OCI-LY3 (cell line): ENCODE data around the gene FBLN7.

ENCODE experiments used
- H2AFZ ChIP-seq: fragments of 200-600, 300-600 bp; shearing (Covaris generic); 2 replicates; pipeline ENCODE4 v1.6.0; 2014; ENCODE audit warnings: antibody characterized with exemption, low read depth, low read length
- H3K27ac ChIP-seq: fragments of 200-600, 300-600 bp; sonication (generic); 2 replicates; pipeline ENCODE4 v1.5.1; 2014; ENCODE audit warnings: mild to moderate bottlenecking, low read length, moderate library complexity, mixed read lengths
- H3K27me3 ChIP-seq: fragments of 200-600, 300-600 bp; sonication (generic); 2 replicates; pipeline ENCODE4 v1.6.1; 2014; ENCODE audit warnings: low read depth, low read length, mixed read lengths
- H3K36me3 ChIP-seq: fragments of 200-600, 300-600 bp; sonication (generic); replicated peaks from 2 replicates; pipeline ENCODE3; 2014; ENCODE audit warnings: low read depth, low read length, mixed read lengths
- H3K4me1 ChIP-seq: fragments of 300-600, 200-600 bp; sonication (generic); 2 replicates; pipeline ENCODE4 v1.6.1; 2014; ENCODE audit warnings: low read length, mixed read lengths
- H3K4me2 ChIP-seq: fragments of 200-600, 300-600 bp; sonication (generic); 2 replicates; pipeline ENCODE4 v1.6.1; 2014; ENCODE audit warnings: low read length, mixed read lengths
- H3K4me3 ChIP-seq: fragments of 300-600, 200-600 bp; sonication (generic); 2 replicates; pipeline ENCODE4 v1.5.1; 2014; ENCODE audit warnings: antibody characterized with exemption, mild to moderate bottlenecking, low read length, moderate library complexity
- H3K79me2 ChIP-seq: fragments of 300-600, 200-600 bp; shearing (Covaris generic); 2 replicates; pipeline ENCODE4 v1.6.1; 2014; ENCODE audit warnings: mild to moderate bottlenecking, low read length, mixed read lengths
- H3K9ac ChIP-seq: fragments of 300-600, 200-600 bp; shearing (Covaris generic); 2 replicates; pipeline ENCODE4 v1.6.0; 2014; ENCODE audit warnings: mild to moderate bottlenecking, low read length, moderate library complexity
- H3K9me3 ChIP-seq: fragments of 200-600, 300-600 bp; shearing (Covaris generic); 2 replicates; pipeline ENCODE4 v1.6.1; 2014; ENCODE audit warnings: low read length, mixed read lengths; ENCODE audit not compliant: insufficient read depth
- H4K20me1 ChIP-seq: fragments of 200-600, 300-600 bp; sonication (generic); 2 replicates; pipeline ENCODE4 v1.6.1; 2016; ENCODE audit warnings: low read length, mixed read lengths; ENCODE audit not compliant: insufficient read depth
- EZH2phosphoT487 ChIP-seq: fragments of 200-600 bp; shearing (Covaris generic); IDR thresholded peaks from 2 replicates; pipeline ENCODE4 v1.6.1; 2018; ENCODE audit warnings: antibody characterized with exemption, mixed run types, low read depth
- TF ChIP-seq, protein P1 (sequence below): fragments of 200-600, 300-600 bp; sonication (generic); IDR thresholded peaks from 2 replicates; pipeline ENCODE4 v1.5.1; 2014; ENCODE audit warnings: antibody characterized with exemption, low read length, low read depth

Gene FBLN7

GRCh38 chr2:112144966-112145365 lies 6.8 kb downstream of the FBLN7 start:
- Histone ChIP-seq H4K20me1 (no peaks in the 10 kb centered on the region), H3K4me3 (no peak overlapping the region), H3K4me2 (no peak overlapping the region), H3K36me3 (no peaks in the 10 kb centered on the region), H3K9me3 (no peaks in the 10 kb centered on the region), H3K27me3 (no peaks in the 10 kb centered on the region), H3K27ac (no peak overlapping the region), H3K79me2 (no peaks in the 10 kb centered on the region), H2AFZ (no peak overlapping the region), H3K9ac (no peak overlapping the region), H3K4me1 (peaks cover under 1% of the 10 kb centered on the region; the same call in 1 of the 2 replicates)
- TF ChIP-seq, protein P1, sequence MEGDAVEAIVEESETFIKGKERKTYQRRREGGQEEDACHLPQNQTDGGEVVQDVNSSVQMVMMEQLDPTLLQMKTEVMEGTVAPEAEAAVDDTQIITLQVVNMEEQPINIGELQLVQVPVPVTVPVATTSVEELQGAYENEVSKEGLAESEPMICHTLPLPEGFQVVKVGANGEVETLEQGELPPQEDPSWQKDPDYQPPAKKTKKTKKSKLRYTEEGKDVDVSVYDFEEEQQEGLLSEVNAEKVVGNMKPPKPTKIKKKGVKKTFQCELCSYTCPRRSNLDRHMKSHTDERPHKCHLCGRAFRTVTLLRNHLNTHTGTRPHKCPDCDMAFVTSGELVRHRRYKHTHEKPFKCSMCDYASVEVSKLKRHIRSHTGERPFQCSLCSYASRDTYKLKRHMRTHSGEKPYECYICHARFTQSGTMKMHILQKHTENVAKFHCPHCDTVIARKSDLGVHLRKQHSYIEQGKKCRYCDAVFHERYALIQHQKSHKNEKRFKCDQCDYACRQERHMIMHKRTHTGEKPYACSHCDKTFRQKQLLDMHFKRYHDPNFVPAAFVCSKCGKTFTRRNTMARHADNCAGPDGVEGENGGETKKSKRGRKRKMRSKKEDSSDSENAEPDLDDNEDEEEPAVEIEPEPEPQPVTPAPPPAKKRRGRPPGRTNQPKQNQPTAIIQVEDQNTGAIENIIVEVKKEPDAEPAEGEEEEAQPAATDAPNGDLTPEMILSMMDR, result no peak
- no peak for TF ChIP-seq EZH2phosphoT487

DNA sequence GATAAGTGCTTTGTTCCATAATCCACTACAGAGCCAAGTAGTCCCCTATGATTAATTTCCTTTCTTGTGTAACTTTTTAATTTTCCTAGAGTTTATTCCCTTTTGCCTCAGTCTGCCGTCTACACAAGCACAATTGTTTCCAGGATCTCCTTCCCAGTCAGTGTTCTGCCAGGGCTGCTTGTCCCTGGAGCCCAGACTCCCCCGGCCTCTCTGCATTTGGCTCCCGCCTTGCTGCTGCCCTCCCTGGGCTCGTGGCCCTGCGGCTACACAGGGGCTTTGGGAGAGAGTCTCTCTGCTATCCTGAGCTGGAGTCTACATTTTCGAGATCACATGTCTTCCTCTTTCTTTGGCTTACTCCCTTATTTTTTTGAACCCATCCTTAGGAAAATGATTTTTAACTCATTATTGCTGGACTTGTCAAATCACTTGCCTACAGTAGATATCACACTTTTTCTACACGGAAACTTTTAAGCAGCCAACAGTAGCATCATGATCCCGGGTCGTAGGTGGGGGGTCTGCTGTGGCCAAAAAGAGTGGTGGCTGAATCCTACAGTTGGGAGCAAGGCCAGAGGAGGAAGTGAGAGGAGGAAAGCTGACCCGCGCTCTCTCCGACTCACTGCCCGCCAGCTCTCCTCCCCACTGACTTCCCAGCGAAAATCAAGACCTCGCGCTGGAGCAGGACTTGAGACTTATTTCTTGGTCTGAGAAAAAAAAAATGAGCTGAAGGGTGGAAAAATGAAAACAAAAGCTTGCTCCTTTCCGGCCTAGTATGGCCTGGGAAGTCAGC lies 9.4 kb downstream of the FBLN7 start:
- Histone ChIP-seq H3K4me3 (no peak overlapping the region), H2AFZ (no peak overlapping the region), H3K4me2 (no peak overlapping the region), H3K27me3 (no peaks in the 10 kb centered on the region), H3K27ac (no peak overlapping the region), H3K9ac (no peak overlapping the region), H3K79me2 (no peaks in the 10 kb centered on the region), H3K36me3 (no peaks in the 10 kb centered on the region), H3K4me1 (peaks cover 4% of the 10 kb centered on the region; the same call in 1 of the 2 replicates), H4K20me1 (no peaks in the 10 kb centered on the region), H3K9me3 (no peaks in the 10 kb centered on the region)
- TF ChIP-seq, protein P1, result no peak
- no peak for TF ChIP-seq EZH2phosphoT487

DNA sequence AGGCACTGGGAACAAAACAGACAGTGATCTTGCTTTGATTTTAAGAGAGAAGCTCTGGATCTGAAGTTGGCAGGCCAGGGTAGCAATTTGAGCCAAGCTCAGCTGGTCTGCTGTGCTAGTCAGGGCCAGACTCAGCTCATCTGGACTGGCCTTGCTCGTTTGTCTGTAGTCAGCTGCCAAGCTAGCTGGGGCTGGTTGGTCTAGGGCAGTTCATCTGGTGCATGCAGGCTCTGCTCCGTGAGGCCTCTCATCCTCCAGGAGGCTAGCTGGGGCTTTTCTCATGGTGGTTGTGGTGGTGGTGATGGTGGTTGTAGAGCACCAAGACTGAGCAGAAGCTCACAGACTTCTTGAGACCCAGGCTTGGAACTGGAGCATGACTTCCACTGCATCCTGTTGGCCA lies 10.3 kb downstream of the FBLN7 start:
- no peaks in the 10 kb centered on the region for H3K27me3 ChIP-seq
- no peaks in the 10 kb centered on the region for H3K9me3 ChIP-seq
- no peak overlapping the region for H3K9ac ChIP-seq
- H3K36me3 ChIP-seq, result no peaks in the 10 kb centered on the region
- no peaks in the 10 kb centered on the region for H3K79me2 ChIP-seq
- no peak overlapping the region for H3K4me2 ChIP-seq
- TF ChIP-seq, protein P1, result no peak
- no peaks in the 10 kb centered on the region for H4K20me1 ChIP-seq
- peaks cover 4% of the 10 kb centered on the region; the same call in 1 of the 2 replicates for H3K4me1 ChIP-seq
- H3K27ac ChIP-seq, result no peak overlapping the region
- no peak overlapping the region for H2AFZ ChIP-seq
- no peak overlapping the region for H3K4me3 ChIP-seq

DNA sequence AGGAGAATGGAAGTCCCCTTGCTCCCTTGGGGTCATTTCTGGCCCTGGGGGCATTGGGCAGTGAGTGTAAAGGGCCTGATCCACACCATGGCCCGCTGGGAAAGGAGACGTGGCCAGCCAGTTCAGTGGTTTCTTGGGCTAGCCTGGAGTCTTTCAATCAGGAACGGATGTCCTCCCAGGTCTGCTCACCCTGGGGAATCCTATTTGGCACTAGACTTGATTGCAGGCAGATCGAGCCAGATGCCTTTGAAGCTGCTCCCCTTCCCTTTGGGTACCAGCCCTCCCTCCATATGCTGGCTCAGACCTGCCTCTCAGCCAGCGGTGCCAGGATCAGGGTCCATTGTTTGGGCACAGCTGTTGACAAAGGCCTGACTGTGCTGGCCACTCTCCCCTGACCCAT lies 11.0 kb downstream of the FBLN7 start:
- Histone ChIP-seq H3K79me2 (no peaks in the 10 kb centered on the region), H3K9me3 (no peaks in the 10 kb centered on the region), H3K36me3 (no peaks in the 10 kb centered on the region), H3K27ac (no peak overlapping the region), H3K4me1 (peaks cover 4% of the 10 kb centered on the region; the same call in 1 of the 2 replicates), H2AFZ (no peak overlapping the region), H3K4me2 (no peak overlapping the region), H3K27me3 (no peaks in the 10 kb centered on the region), H3K4me3 (no peak overlapping the region), H3K9ac (no peak overlapping the region), H4K20me1 (no peaks in the 10 kb centered on the region)
- TF ChIP-seq, protein P1, result no peak
- no peak for TF ChIP-seq EZH2phosphoT487
